Progenitor cell of endocrine pancreas (in vitro differentiated cells): Measurements from ENCODE around the gene JOSD2. TPM values are rescaled to one million over a fixed set of nuclear protein-coding genes. Genes with fewer than 3 reads are reported as not detected.
"Not testable (repeated sequence)": the region's sequence is repeated elsewhere in the genome, so short reads cannot be mapped to it uniquely, and the experiment has no call there.

Source experiments
- DNase-seq: peaks from one replicate; pipeline ENCODE4 v3.0.0; 2021; ENCODE audit warnings: low spot score; ENCODE audit not compliant: unreplicated experiment
- H3K27ac Mint-ChIP-seq: 2 replicates; pipeline ENCODE4 v1.8.0; 2021; ENCODE audit warnings: mild to moderate bottlenecking, moderate library complexity, mixed read lengths
- H3K27me3 Mint-ChIP-seq: 2 replicates; pipeline ENCODE4 v1.8.0; 2021; ENCODE audit warnings: mixed read lengths
- H3K36me3 Mint-ChIP-seq: 2 replicates; pipeline ENCODE4 v1.8.0; 2022; ENCODE audit warnings: mixed read lengths; ENCODE audit not compliant: insufficient read depth
- H3K4me1 Mint-ChIP-seq: 2 replicates; pipeline ENCODE4 v1.8.0; 2021; ENCODE audit warnings: low read depth, mixed read lengths
- H3K4me3 Mint-ChIP-seq: 2 replicates; pipeline ENCODE4 v1.8.0; 2021; ENCODE audit warnings: low read depth, mild to moderate bottlenecking, moderate library complexity, mixed read lengths
- H3K9me3 Mint-ChIP-seq: 2 replicates; pipeline ENCODE4 v1.8.0; 2021; ENCODE audit warnings: low read depth, mixed read lengths
- total RNA-seq: library from RNA; stranded (reverse); gene quantifications from 2 replicates; pipeline ENCODE4 v1.2.1, GENCODE V29; 2021
- TF ChIP-seq, protein P1 (sequence below): fragments of 200-600 bp; sonication (generic); IDR thresholded peaks from one replicate; pipeline ENCODE4 v1.5.0; 2021; ENCODE audit warnings: antibody characterized with exemption, mild to moderate bottlenecking; ENCODE audit not compliant: unreplicated experiment

The JOSD2 gene
- total RNA-seq, 1 donor from 2014 or later: 13.1 TPM

DNA sequence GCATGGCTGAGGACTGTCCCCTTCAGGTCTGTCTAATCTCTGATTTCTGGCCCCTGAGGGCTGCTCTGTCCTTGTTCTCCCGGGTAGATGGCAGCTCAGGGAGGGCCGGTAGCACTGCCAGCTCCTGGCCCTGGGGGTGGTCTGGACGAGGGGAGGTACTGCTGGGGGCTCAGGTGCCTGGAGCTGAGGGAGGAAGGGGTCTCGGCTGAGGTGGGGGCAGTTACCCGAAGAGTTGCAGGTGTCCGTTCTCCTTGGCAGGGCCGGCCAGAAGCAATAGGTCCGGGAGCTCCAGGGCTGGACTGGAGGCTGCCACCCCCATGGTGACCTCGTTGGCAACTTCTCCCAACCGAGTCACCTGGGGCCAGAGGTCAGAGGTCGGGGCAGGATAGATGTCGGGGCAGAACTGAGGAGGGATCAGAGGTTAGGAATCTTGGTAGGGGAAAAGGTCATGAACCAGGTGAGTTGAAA lies 35.9 kb downstream of the JOSD2 start:
- Mint-ChIP-seq H3K4me1 (peaks cover 9% of the 10 kb centered on the region), H3K9me3 (no peaks in the 10 kb centered on the region), H3K36me3 (peaks cover 8% of the 10 kb centered on the region), H3K27me3 (no peaks in the 10 kb centered on the region), H3K4me3 (peak overlapping the region; percentile 47), H3K27ac (peak overlapping the region; percentile 93)
- DNase-seq: no peak
- TF ChIP-seq, protein P1, sequence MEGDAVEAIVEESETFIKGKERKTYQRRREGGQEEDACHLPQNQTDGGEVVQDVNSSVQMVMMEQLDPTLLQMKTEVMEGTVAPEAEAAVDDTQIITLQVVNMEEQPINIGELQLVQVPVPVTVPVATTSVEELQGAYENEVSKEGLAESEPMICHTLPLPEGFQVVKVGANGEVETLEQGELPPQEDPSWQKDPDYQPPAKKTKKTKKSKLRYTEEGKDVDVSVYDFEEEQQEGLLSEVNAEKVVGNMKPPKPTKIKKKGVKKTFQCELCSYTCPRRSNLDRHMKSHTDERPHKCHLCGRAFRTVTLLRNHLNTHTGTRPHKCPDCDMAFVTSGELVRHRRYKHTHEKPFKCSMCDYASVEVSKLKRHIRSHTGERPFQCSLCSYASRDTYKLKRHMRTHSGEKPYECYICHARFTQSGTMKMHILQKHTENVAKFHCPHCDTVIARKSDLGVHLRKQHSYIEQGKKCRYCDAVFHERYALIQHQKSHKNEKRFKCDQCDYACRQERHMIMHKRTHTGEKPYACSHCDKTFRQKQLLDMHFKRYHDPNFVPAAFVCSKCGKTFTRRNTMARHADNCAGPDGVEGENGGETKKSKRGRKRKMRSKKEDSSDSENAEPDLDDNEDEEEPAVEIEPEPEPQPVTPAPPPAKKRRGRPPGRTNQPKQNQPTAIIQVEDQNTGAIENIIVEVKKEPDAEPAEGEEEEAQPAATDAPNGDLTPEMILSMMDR: no peak

DNA sequence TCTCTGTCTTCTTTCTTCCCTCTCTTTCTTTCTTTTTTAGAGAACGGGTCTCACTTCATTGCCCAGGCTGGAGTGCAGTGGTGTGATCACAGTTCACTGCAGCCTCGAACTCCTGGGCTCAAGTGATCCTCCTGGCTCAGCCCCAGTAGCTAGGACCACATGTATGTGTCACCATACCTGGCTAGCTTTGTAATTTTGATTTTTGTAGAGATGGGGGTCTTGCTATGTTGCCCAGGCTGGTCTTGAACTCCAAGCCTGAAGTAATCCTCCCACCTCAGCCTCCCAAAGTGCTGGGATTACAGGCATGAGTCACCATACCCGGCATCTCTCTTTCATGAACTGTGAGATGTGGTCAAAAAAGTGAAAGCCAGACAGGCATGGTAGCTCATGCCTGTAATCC lies 37.7 kb downstream of the JOSD2 start:
- H3K4me3 Mint-ChIP-seq, H3K4me1 Mint-ChIP-seq, H3K27me3 Mint-ChIP-seq, H3K9me3 Mint-ChIP-seq, H3K27ac Mint-ChIP-seq, DNase-seq, H3K36me3 Mint-ChIP-seq: not testable (repeated sequence)

DNA sequence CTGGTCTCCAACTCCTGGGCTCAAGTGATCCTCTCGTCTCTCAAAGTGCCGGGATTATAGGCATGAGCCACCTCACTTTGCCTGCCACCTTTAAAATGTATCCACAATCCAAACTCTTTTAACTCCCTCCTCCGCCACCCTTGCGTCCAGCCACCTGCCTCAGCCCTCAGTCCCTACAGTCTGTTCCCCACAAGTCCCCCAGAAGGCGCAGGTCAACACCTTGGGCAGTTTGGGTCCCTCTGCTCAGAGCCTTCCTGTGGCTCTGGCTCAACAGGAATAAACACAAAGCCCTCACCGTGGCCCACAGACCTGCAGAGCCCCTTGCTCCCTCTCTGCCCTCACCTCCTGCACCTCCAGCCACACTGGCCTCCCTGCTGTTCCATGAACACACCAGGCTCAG lies 42.2 kb downstream of the JOSD2 start:
- H3K4me3 Mint-ChIP-seq: no peak overlapping the region
- no peaks in the 10 kb centered on the region for H3K9me3 Mint-ChIP-seq
- H3K4me1 Mint-ChIP-seq: peaks cover 4% of the 10 kb centered on the region
- no peaks in the 10 kb centered on the region for H3K27me3 Mint-ChIP-seq
- TF ChIP-seq, protein P1: no peak
- no peak for DNase-seq
- H3K27ac Mint-ChIP-seq: no peak overlapping the region
- no peaks in the 10 kb centered on the region for H3K36me3 Mint-ChIP-seq

DNA sequence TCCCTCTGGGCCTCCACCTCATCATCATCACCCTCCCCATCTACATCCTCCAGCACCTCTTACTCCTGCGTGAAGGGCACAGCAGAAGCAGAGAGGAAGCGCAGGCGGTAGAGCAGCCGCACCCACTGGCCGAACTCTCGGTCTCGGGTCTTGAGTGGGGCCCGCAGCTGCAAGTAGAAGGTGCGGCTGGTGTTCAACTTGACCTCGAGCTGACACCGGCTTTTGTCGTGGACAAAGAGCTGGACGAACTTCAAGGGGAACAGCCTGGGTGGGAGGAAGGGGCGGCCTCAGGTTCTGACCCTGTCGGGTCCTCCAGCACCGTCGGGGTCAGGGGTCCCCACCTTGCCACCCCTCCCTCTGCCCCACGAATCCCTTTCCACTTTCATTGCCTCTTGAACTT lies 43.4 kb downstream of the JOSD2 start:
- Mint-ChIP-seq H3K27ac (no peak overlapping the region), H3K36me3 (no peaks in the 10 kb centered on the region), H3K9me3 (no peaks in the 10 kb centered on the region), H3K4me3 (no peak overlapping the region), H3K4me1 (peaks cover 4% of the 10 kb centered on the region), H3K27me3 (no peaks in the 10 kb centered on the region)
- no peak for DNase-seq
- TF ChIP-seq, protein P1: no peak

DNA sequence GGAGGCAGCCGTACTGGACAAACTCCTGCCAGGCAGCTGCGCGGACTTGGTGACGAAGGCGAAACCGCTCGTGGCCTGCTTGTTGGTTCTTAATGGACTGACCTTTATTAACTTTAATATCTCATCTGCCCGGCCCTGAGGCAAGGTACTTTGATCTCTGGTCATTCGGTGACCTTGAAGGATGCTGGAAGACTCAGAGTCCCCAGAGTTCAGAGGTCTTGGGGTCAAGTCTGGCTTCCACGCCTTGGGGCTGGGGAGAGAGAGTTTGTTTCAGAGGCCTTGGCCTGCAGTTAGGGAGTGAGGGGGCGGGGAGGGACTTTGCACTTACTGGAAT lies 44.3 kb downstream of the JOSD2 start:
- Mint-ChIP-seq H3K4me3 (no peak overlapping the region), H3K27ac (no peak overlapping the region), H3K4me1 (peaks cover 4% of the 10 kb centered on the region), H3K36me3 (no peaks in the 10 kb centered on the region), H3K27me3 (no peaks in the 10 kb centered on the region), H3K9me3 (no peaks in the 10 kb centered on the region)
- DNase-seq: no peak
- TF ChIP-seq, protein P1: no peak

DNA sequence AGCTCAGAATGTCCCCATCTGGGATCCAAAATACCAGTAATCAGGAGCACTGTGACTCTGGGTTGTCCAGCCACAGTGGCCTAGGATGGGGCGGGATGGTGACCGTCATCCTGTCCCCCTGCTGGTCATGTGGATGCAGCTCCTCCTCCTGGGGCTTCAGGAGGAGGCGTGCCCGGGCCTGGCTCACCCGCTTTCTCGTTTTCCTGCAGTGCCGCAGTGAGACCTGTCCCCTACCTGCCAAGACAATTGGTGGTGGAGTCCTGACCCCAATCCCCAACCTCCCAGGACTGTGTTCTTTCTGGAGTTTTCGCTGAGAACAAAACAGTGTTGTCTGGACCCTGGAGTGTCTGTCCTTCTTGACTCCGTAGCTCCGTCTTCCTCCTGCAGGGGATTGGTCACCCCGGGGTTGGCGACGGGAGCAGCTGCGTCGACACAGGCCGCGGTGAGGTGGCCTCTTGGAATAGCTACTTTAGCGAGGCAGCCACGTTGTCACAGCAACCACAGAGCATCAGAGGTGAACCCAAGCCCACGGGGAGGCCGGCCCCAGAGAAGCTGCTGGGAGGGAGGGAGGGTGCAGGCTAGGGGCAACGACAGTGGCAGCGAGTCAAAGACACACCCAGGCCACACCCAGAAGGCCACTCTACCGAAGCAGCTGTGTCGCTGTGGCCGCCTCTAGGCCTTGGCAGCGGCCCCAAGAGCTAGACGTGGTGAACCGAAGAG lies 44.8 kb downstream of the JOSD2 start:
- peak; percentile 22 for DNase-seq
- no peaks in the 10 kb centered on the region for H3K36me3 Mint-ChIP-seq
- H3K9me3 Mint-ChIP-seq: no peaks in the 10 kb centered on the region
- H3K4me3 Mint-ChIP-seq: no peak overlapping the region
- peaks cover 4% of the 10 kb centered on the region for H3K4me1 Mint-ChIP-seq
- no peaks in the 10 kb centered on the region for H3K27me3 Mint-ChIP-seq
- no peak overlapping the region for H3K27ac Mint-ChIP-seq
- TF ChIP-seq, protein P1: peak; percentile 63
